ENCODE measurements around the gene MLST8.

MLST8 gene

DNA sequence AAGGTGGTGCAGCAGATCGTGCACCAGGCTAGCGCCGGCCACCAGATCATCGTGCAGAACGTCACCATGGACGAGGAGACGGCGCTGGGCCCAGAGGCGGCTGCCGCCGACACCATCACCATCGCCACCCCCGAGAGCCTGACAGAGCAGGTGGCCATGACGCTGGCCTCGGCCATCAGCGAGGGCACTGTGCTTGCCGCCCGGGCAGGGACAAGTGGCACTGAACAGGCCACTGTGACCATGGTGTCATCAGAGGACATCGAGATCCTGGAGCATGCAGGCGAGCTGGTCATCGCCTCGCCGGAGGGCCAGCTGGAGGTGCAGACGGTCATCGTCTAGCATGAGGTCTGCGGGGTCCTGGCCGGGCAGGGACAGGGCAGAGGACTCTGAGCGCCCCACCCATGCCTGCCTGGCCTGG, 30.0 kb downstream of the MLST8 start:
- no peaks in the 10 kb centered on the region for H3K4me1 ChIP-seq (ENCODE audit: insufficient read depth, low read length, severe bottlenecking)

DNA sequence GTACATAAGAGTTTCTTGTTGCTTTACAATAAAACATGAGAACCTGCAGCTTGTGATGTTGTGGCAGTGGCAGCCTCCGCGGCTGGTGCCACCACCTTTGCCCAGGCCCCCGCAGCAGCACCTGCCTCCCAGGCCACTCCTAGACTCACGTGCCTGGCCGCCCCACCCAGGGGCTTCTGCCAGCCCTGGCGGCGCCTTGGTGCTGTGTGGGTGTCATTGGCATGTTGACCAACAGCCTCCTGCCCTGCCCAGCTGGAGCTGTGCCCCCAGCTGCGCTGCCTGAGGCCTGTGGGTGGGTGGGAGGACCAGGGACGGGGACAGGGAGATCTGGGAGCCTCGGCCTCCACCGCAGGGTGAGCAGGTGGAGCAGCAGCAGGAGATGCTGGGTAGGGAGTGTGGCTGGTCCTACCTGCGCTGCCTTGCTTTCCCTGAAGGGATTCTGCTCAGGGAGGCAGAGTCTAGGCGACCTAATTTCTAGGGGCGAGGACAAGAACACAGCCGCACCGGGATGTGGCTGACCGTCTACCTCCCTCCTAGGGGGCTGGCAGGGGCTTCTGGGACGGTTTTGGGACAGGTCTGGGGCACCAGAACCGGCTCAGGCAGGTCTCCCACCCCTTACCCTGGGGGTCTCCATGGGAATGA, 30.6 kb downstream of the MLST8 start:
- no peaks in the 10 kb centered on the region for H3K9me3 ChIP-seq (ENCODE audit: low read length)
- H2AFZ ChIP-seq (ENCODE audit: low read length), result no peak overlapping the region
- no peaks in the 10 kb centered on the region for H4K20me1 ChIP-seq (ENCODE audit: insufficient read depth, low read length)
- H3K4me3 ChIP-seq (ENCODE audit: low read depth, low read length, poor library complexity, severe bottlenecking), result no peak overlapping the region
- H3K79me2 ChIP-seq (ENCODE audit: insufficient read depth, low read length), result no peaks in the 10 kb centered on the region
- no peaks in the 10 kb centered on the region for H3K4me1 ChIP-seq (ENCODE audit: insufficient read depth, low read length, severe bottlenecking)
- H3K9me2 ChIP-seq (ENCODE audit: low read depth, low read length), result no peaks in the 10 kb centered on the region
- H3K27ac ChIP-seq (ENCODE audit: low read depth, low read length, poor library complexity, severe bottlenecking), result no peak overlapping the region
- no peaks in the 10 kb centered on the region for H3K27me3 ChIP-seq (ENCODE audit: insufficient read depth, low read length)
- H3K4me2 ChIP-seq (ENCODE audit: low read length), result no peak overlapping the region
- H3F3A ChIP-seq (ENCODE audit: insufficient read depth, low read length), result 0 out of 2 replicates have a peak, but pooled peaks cover 3% of the 10 kb centered on the region
- no peak overlapping the region for H3K9ac ChIP-seq (ENCODE audit: low read length)
- peaks cover 83% of the 10 kb centered on the region for H3K36me3 ChIP-seq (ENCODE audit: insufficient read depth, low read length)
- TF ChIP-seq, protein P1, sequence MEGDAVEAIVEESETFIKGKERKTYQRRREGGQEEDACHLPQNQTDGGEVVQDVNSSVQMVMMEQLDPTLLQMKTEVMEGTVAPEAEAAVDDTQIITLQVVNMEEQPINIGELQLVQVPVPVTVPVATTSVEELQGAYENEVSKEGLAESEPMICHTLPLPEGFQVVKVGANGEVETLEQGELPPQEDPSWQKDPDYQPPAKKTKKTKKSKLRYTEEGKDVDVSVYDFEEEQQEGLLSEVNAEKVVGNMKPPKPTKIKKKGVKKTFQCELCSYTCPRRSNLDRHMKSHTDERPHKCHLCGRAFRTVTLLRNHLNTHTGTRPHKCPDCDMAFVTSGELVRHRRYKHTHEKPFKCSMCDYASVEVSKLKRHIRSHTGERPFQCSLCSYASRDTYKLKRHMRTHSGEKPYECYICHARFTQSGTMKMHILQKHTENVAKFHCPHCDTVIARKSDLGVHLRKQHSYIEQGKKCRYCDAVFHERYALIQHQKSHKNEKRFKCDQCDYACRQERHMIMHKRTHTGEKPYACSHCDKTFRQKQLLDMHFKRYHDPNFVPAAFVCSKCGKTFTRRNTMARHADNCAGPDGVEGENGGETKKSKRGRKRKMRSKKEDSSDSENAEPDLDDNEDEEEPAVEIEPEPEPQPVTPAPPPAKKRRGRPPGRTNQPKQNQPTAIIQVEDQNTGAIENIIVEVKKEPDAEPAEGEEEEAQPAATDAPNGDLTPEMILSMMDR (IDR thresholded peaks at IDR 0.05; ENCODE audit: low read length), result no peak
- TF ChIP-seq EZH2 (IDR thresholded peaks at IDR 0.05; ENCODE audit: borderline replicate concordance, low read length), result no peak

More for the DNA sequence above, 30.0 kb downstream of the MLST8 start:
- no peaks in the 10 kb centered on the region for H3K79me2 ChIP-seq (ENCODE audit: insufficient read depth, low read length)
- H3K9ac ChIP-seq (ENCODE audit: low read length), result no peak overlapping the region
- H3K4me3 ChIP-seq (ENCODE audit: low read depth, low read length, poor library complexity, severe bottlenecking), result no peak overlapping the region
- 0 out of 2 replicates have a peak, but pooled peaks cover 3% of the 10 kb centered on the region for H3F3A ChIP-seq (ENCODE audit: insufficient read depth, low read length)
- H3K9me3 ChIP-seq (ENCODE audit: low read length), result no peaks in the 10 kb centered on the region
- TF ChIP-seq, protein P1 (IDR thresholded peaks at IDR 0.05; ENCODE audit: low read length), result no peak
- no peak for TF ChIP-seq EZH2 (IDR thresholded peaks at IDR 0.05; ENCODE audit: borderline replicate concordance, low read length)
- no peaks in the 10 kb centered on the region for H3K27me3 ChIP-seq (ENCODE audit: insufficient read depth, low read length)
- H3K9me2 ChIP-seq (ENCODE audit: low read depth, low read length), result no peaks in the 10 kb centered on the region
- H2AFZ ChIP-seq (ENCODE audit: low read length), result no peak overlapping the region
- H3K36me3 ChIP-seq (ENCODE audit: insufficient read depth, low read length), result peaks cover 86% of the 10 kb centered on the region
- no peak overlapping the region for H3K27ac ChIP-seq (ENCODE audit: low read depth, low read length, poor library complexity, severe bottlenecking)
- no peak overlapping the region for H3K4me2 ChIP-seq (ENCODE audit: low read length)
- H4K20me1 ChIP-seq (ENCODE audit: insufficient read depth, low read length), result no peaks in the 10 kb centered on the region

DNA sequence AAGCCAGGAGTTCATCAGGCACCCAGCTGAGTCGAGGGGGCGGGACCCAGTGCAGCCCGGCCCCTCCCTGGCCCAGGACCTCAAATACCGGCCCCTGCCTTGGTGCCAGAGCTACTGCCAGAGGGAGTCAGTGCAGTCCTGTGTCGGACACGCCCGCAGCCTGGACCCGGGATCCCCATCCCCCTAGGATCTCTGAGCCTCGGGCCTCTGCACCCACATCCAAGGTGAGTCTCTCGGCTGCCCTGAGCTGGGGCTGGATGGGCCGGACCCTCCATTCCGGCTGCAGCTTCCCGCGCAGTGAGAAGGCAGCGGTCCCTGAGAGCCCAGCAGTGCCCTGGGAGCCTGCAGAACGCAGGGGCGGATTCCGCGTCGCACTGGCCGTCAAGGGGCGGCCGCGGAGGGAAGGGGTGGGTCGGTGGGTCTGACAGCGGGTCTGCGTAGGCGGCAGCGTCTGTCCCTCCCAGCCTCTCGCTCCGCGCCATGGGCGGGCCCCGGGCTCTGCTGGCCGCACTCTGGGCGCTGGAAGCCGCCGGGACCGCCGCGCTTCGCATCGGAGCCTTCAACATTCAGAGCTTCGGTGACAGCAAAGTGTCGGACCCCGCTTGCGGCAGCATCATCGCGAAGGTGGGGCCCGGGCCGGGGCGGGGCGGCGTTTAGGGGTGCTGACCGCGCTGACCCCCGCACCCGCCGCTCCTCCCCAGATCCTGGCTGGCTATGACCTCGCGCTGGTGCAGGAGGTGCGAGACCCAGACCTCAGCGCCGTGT, 31.3 kb downstream of the MLST8 start, which contains the start of gene DNASE1L2:
Gene DNASE1L2, plus strand, starts transcription at position 108 of the 765 bp plus-strand sequence. Its CDS starts 373 bp downstream, at position 481.
- H3K4me3 ChIP-seq (ENCODE audit: low read depth, low read length, poor library complexity, severe bottlenecking), result no peak within 1 kb of the TSS
- no peaks in the 10 kb centered on the region for H3K9me3 ChIP-seq (ENCODE audit: low read length)
- H3F3A ChIP-seq (ENCODE audit: insufficient read depth, low read length), result 0 out of 2 replicates have a peak, but pooled peaks cover 3% of the 10 kb centered on the region
- no peak within 1 kb of the TSS for H3K9ac ChIP-seq (ENCODE audit: low read length)
- H3K79me2 ChIP-seq (ENCODE audit: insufficient read depth, low read length), result no peaks in the 10 kb centered on the region
- H3K9me2 ChIP-seq (ENCODE audit: low read depth, low read length), result no peaks in the 10 kb centered on the region
- H3K27me3 ChIP-seq (ENCODE audit: insufficient read depth, low read length), result no peaks in the 10 kb centered on the region
- TF ChIP-seq, protein P1 (IDR thresholded peaks at IDR 0.05; ENCODE audit: low read length), result no peak
- TF ChIP-seq EZH2 (IDR thresholded peaks at IDR 0.05; ENCODE audit: borderline replicate concordance, low read length), result no peak
- H3K4me2 ChIP-seq (ENCODE audit: low read length), result no peak within 1 kb of the TSS
- no peaks in the 10 kb centered on the region for H3K4me1 ChIP-seq (ENCODE audit: insufficient read depth, low read length, severe bottlenecking)
- H3K36me3 ChIP-seq (ENCODE audit: insufficient read depth, low read length), result peaks cover 76% of the 10 kb centered on the region
- H2AFZ ChIP-seq (ENCODE audit: low read length), result no peak within 1 kb of the TSS
- H3K27ac ChIP-seq (ENCODE audit: low read depth, low read length, poor library complexity, severe bottlenecking), result no peak within 1 kb of the TSS
- no peaks in the 10 kb centered on the region for H4K20me1 ChIP-seq (ENCODE audit: insufficient read depth, low read length)

Data from OCI-LY1 (cell line).